Umbilical cord (tissue), 2 donors: ENCODE measurements around the gene MAN1A1. TPM values are rescaled to one million over a fixed set of nuclear protein-coding genes. Genes with fewer than 3 reads are reported as not detected.
"Not testable (repeated sequence)": the region's sequence is repeated elsewhere in the genome, so short reads cannot be mapped to it uniquely, and the experiment has no call there.

Source experiments
- DNase-seq: peaks from one replicate; pipeline ENCODE4 v3.0.0-alpha.2; 2015; ENCODE audit warnings: low spot score
- total RNA-seq: library from RNA; depleted of rRNA; stranded (reverse); fragments of >200 nt; gene quantifications from one replicate; pipeline ENCODE4 v1.2.3, GENCODE V29; 2014; ENCODE audit warnings: low replicate concordance; ENCODE audit not compliant: insufficient read depth

MAN1A1 gene
- total RNA-seq: 258 TPM

GRCh38 chr6:119349361-119350201 is at the start of gene MAN1A1:
Gene MAN1A1 (minus strand): TSS chr6:119349761. CDS start chr6:119349065, 696 bp downstream.
- DNase-seq: peak; percentile 95

- no peak for DNase-seq
These were observed 45.6 kb upstream of the MAN1A1 start for GRCh38 chr6:119395192-119395591.

GRCh38 chr6:119390247-119390793 is 40.8 kb upstream of the MAN1A1 start:
- DNase-seq: no peak

GRCh38 chr6:119385994-119386393 is 36.4 kb upstream of the MAN1A1 start:
- no peak for DNase-seq

- no peak for DNase-seq
These were observed 34.9 kb upstream of the MAN1A1 start for GRCh38 chr6:119384444-119384843.

GRCh38 chr6:119379809-119380208 is 30.2 kb upstream of the MAN1A1 start:
- no peak for DNase-seq

- not testable (repeated sequence) for DNase-seq
These were observed 27.5 kb upstream of the MAN1A1 start for GRCh38 chr6:119377043-119377442.

GRCh38 chr6:119370080-119370479 is 20.5 kb upstream of the MAN1A1 start:
- DNase-seq: no peak

- DNase-seq: no peak
These were observed 19.4 kb upstream of the MAN1A1 start for GRCh38 chr6:119368921-119369320.

- no peak for DNase-seq
These were observed 11.6 kb upstream of the MAN1A1 start for GRCh38 chr6:119361209-119361608.

GRCh38 chr6:119360262-119360915 is 10.8 kb upstream of the MAN1A1 start:
- no peak for DNase-seq

- no peak for DNase-seq
These were observed 6.3 kb upstream of the MAN1A1 start for GRCh38 chr6:119355890-119356289.

GRCh38 chr6:119355157-119355556 is 5.6 kb upstream of the MAN1A1 start:
- no peak for DNase-seq

- no peak for DNase-seq
These were observed 4.1 kb upstream of the MAN1A1 start for GRCh38 chr6:119353696-119354095.

- DNase-seq: no peak
These were observed 2.4 kb upstream of the MAN1A1 start for GRCh38 chr6:119352001-119352400.

- DNase-seq: peak; percentile 74
These were observed 1.4 kb upstream of the MAN1A1 start for GRCh38 chr6:119350952-119351372.

- peak; percentile 81 for DNase-seq
These were observed 816 bp upstream of the MAN1A1 start for GRCh38 chr6:119350202-119350951.

- peak; percentile 29 for DNase-seq
These were observed 707 bp downstream of the MAN1A1 start for GRCh38 chr6:119348748-119349360.

- DNase-seq: no peak
These were observed 1.3 kb downstream of the MAN1A1 start for GRCh38 chr6:119348096-119348747.

- peak; percentile 38 for DNase-seq
These were observed 2.0 kb downstream of the MAN1A1 start for GRCh38 chr6:119347466-119348095.
